ENCODE measurements around the gene HOXB4. TPM values are rescaled to one million over a fixed set of nuclear protein-coding genes. Genes with fewer than 3 reads are reported as not detected.

The HOXB4 gene
- total RNA-seq, 1 experiment from 2014 or later, result 4.3 TPM

GRCh38 chr17:48546137-48546923 lies 31.8 kb downstream of the HOXB4 start:
- no peaks in the 10 kb centered on the region for H3K9me3 ChIP-seq (ENCODE audit: low read length)
- H3K9me2 ChIP-seq (replicated peaks; ENCODE audit: insufficient read depth, low read length), result no peaks in the 10 kb centered on the region
- H3K4me1 ChIP-seq (ENCODE audit: low read length), result no peaks in the 10 kb centered on the region
- no peaks in the 10 kb centered on the region for H3K79me2 ChIP-seq (ENCODE audit: low read length)
- no peak overlapping the region for H3K9ac ChIP-seq (ENCODE audit: low read length)
- no peak overlapping the region for H2AFZ ChIP-seq (ENCODE audit: low read length)
- H3K4me3 ChIP-seq (ENCODE audit: low read length), result no peak overlapping the region
- no peak for DNase-seq
- no peaks in the 10 kb centered on the region for H3K36me3 ChIP-seq (ENCODE audit: insufficient read depth, low read length)
- no peak overlapping the region for H3K27ac ChIP-seq (ENCODE audit: low read length)
- no peaks in the 10 kb centered on the region for H3K27me3 ChIP-seq (ENCODE audit: low read length)
- no peaks in the 10 kb centered on the region for H4K20me1 ChIP-seq (ENCODE audit: insufficient read depth, low read depth, low read length)
- H3K4me2 ChIP-seq (ENCODE audit: low read depth, low read length, poor library complexity, severe bottlenecking), result no peak overlapping the region

GRCh38 chr17:48545539-48545938 lies 32.6 kb downstream of the HOXB4 start:
- no peak overlapping the region for H3K27ac ChIP-seq (ENCODE audit: low read length)
- no peak overlapping the region for H2AFZ ChIP-seq (ENCODE audit: low read length)
- H3K4me3 ChIP-seq (ENCODE audit: low read length), result no peak overlapping the region

DNA sequence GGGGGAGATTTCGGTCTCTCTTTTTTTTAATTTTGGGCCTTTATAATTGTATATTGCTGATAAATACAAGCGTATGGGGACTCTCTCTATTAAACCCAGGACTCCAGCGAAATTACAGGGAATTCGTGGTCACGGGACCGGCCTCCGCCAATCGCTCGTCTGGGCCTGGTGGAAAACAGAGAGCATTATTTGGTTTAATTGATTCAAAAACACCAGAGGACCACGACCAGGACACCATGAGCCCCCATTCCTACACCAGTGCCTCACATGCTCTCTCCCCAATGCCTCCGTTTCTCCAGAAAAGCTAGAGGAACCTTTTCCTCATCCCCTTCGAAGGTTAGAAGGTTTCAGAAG lies 33.2 kb downstream of the HOXB4 start, which contains the start of gene HOXB2:
TSS of gene HOXB2 (minus strand) at position 88 of the 354 bp plus-strand sequence. CDS start 198 bp downstream, outside the sequence.
- Histone ChIP-seq H3K4me2 (ENCODE audit: low read depth, low read length, poor library complexity, severe bottlenecking) (no peak within 1 kb of the TSS), H3K4me1 (ENCODE audit: low read length) (no peaks in the 10 kb centered on the region), H4K20me1 (ENCODE audit: insufficient read depth, low read depth, low read length) (no peaks in the 10 kb centered on the region), H2AFZ (ENCODE audit: low read length) (no peak within 1 kb of the TSS), H3K27me3 (ENCODE audit: low read length) (no peaks in the 10 kb centered on the region), H3K27ac (ENCODE audit: low read length) (no peak within 1 kb of the TSS), H3K9me3 (ENCODE audit: low read length) (no peaks in the 10 kb centered on the region), H3K36me3 (ENCODE audit: insufficient read depth, low read length) (no peaks in the 10 kb centered on the region), H3K9me2 (replicated peaks; ENCODE audit: insufficient read depth, low read length) (no peaks in the 10 kb centered on the region), H3K79me2 (ENCODE audit: low read length) (no peaks in the 10 kb centered on the region), H3K9ac (ENCODE audit: low read length) (no peak within 1 kb of the TSS), H3K4me3 (ENCODE audit: low read length) (no peak within 1 kb of the TSS)
- no peak for DNase-seq

More at GRCh38 chr17:48545539-48545938, 32.6 kb downstream of the HOXB4 start:
- Histone ChIP-seq H3K9ac (ENCODE audit: low read length) (no peak overlapping the region), H3K4me1 (ENCODE audit: low read length) (no peaks in the 10 kb centered on the region), H3K4me2 (ENCODE audit: low read depth, low read length, poor library complexity, severe bottlenecking) (no peak overlapping the region), H4K20me1 (ENCODE audit: insufficient read depth, low read depth, low read length) (no peaks in the 10 kb centered on the region), H3K27me3 (ENCODE audit: low read length) (no peaks in the 10 kb centered on the region), H3K79me2 (ENCODE audit: low read length) (no peaks in the 10 kb centered on the region), H3K9me2 (replicated peaks; ENCODE audit: insufficient read depth, low read length) (no peaks in the 10 kb centered on the region), H3K36me3 (ENCODE audit: insufficient read depth, low read length) (no peaks in the 10 kb centered on the region), H3K9me3 (ENCODE audit: low read length) (no peaks in the 10 kb centered on the region)
- DNase-seq, result no peak

DNA sequence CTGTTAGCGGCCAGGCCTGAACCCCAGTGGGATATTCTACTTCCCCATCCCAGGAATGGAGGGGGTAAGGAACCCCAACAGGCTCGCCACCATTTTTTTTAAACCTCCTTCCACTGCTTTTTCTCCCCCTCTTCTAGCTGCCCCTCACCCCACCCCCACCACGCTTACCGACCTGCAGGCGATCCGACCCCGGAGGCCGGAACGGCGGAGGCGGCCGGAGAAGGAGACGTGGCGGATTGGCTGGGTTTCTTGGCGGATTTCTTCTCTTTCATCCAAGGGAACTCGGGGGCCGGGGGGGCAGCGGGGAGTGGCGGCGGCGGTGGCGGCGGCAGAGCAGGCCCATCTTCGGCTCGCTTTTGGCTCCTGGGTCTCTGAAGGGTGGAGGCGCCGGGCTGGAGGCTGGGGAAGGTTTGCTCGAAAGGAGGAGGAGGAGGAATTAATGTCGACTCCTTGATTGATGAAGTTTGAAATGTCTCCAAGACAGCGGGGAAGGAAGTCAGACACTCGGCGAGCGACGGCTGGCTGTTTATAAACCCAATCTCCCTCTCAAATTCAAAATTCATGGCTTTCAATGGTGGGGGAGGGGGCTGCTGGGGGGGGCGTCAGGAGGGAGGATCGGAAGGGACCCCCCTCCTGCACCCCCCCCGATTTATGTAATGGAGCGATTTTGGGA lies 33.7 kb downstream of the HOXB4 start:
- Histone ChIP-seq H2AFZ (ENCODE audit: low read length) (no peak overlapping the region), H3K4me2 (ENCODE audit: low read depth, low read length, poor library complexity, severe bottlenecking) (no peak overlapping the region), H3K79me2 (ENCODE audit: low read length) (no peaks in the 10 kb centered on the region)

GRCh38 chr17:48543854-48544348 lies 34.2 kb downstream of the HOXB4 start:
- no peaks in the 10 kb centered on the region for H3K9me2 ChIP-seq (replicated peaks; ENCODE audit: insufficient read depth, low read length)
- no peak overlapping the region for H3K27ac ChIP-seq (ENCODE audit: low read length)
- no peaks in the 10 kb centered on the region for H3K4me1 ChIP-seq (ENCODE audit: low read length)
- H3K9ac ChIP-seq (ENCODE audit: low read length), result no peak overlapping the region
- no peak overlapping the region for H2AFZ ChIP-seq (ENCODE audit: low read length)
- no peaks in the 10 kb centered on the region for H4K20me1 ChIP-seq (ENCODE audit: insufficient read depth, low read depth, low read length)
- no peak for DNase-seq
- H3K36me3 ChIP-seq (ENCODE audit: insufficient read depth, low read length), result no peaks in the 10 kb centered on the region
- H3K9me3 ChIP-seq (ENCODE audit: low read length), result no peaks in the 10 kb centered on the region
- no peak overlapping the region for H3K4me2 ChIP-seq (ENCODE audit: low read depth, low read length, poor library complexity, severe bottlenecking)
- no peaks in the 10 kb centered on the region for H3K27me3 ChIP-seq (ENCODE audit: low read length)
- H3K79me2 ChIP-seq (ENCODE audit: low read length), result no peaks in the 10 kb centered on the region
- H3K4me3 ChIP-seq (ENCODE audit: low read length), result no peak overlapping the region

More for the DNA sequence above, 33.7 kb downstream of the HOXB4 start:
- no peak for DNase-seq
- Histone ChIP-seq H3K27me3 (ENCODE audit: low read length) (no peaks in the 10 kb centered on the region), H3K27ac (ENCODE audit: low read length) (no peak overlapping the region), H3K9ac (ENCODE audit: low read length) (no peak overlapping the region), H3K4me3 (ENCODE audit: low read length) (no peak overlapping the region), H3K9me2 (replicated peaks; ENCODE audit: insufficient read depth, low read length) (no peaks in the 10 kb centered on the region), H3K9me3 (ENCODE audit: low read length) (no peaks in the 10 kb centered on the region), H4K20me1 (ENCODE audit: insufficient read depth, low read depth, low read length) (no peaks in the 10 kb centered on the region), H3K4me1 (ENCODE audit: low read length) (no peaks in the 10 kb centered on the region), H3K36me3 (ENCODE audit: insufficient read depth, low read length) (no peaks in the 10 kb centered on the region)

- no peak overlapping the region for H3K4me2 ChIP-seq (ENCODE audit: low read depth, low read length, poor library complexity, severe bottlenecking)
Measured at GRCh38 chr17:48543107-48543853, 34.9 kb downstream of the HOXB4 start.

DNA sequence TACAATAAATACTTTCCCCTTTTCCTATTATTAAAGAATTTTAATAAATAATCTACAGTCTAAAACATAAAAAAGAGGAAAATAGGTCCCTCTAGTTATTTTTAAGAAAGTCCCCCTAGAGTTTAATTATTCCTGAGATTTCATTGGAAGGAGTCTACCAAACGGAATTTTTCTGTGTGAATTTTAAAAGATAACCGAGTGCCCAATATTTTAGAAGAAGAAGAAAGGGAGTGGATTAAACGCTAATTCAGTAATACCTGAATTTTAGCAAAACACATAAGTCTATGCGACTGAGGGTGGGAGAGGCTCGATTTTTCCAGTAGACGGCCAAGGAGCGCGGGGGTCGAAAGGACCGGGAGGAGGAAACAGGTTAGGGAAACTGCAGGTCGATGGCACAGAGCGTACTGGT lies 35.4 kb downstream of the HOXB4 start:
- DNase-seq, result no peak
- Histone ChIP-seq H3K27me3 (ENCODE audit: low read length) (no peaks in the 10 kb centered on the region), H3K9me3 (ENCODE audit: low read length) (no peaks in the 10 kb centered on the region), H3K4me3 (ENCODE audit: low read length) (no peak overlapping the region), H2AFZ (ENCODE audit: low read length) (no peak overlapping the region), H4K20me1 (ENCODE audit: insufficient read depth, low read depth, low read length) (no peaks in the 10 kb centered on the region), H3K79me2 (ENCODE audit: low read length) (no peaks in the 10 kb centered on the region), H3K4me1 (ENCODE audit: low read length) (no peaks in the 10 kb centered on the region), H3K4me2 (ENCODE audit: low read depth, low read length, poor library complexity, severe bottlenecking) (no peak overlapping the region), H3K9ac (ENCODE audit: low read length) (no peak overlapping the region), H3K9me2 (replicated peaks; ENCODE audit: insufficient read depth, low read length) (no peaks in the 10 kb centered on the region), H3K27ac (ENCODE audit: low read length) (no peak overlapping the region), H3K36me3 (ENCODE audit: insufficient read depth, low read length) (no peaks in the 10 kb centered on the region)

More at GRCh38 chr17:48543107-48543853, 34.9 kb downstream of the HOXB4 start:
- Histone ChIP-seq H3K9ac (ENCODE audit: low read length) (no peak overlapping the region), H2AFZ (ENCODE audit: low read length) (no peak overlapping the region), H3K9me3 (ENCODE audit: low read length) (no peaks in the 10 kb centered on the region), H3K4me3 (ENCODE audit: low read length) (no peak overlapping the region), H3K79me2 (ENCODE audit: low read length) (no peaks in the 10 kb centered on the region), H3K36me3 (ENCODE audit: insufficient read depth, low read length) (no peaks in the 10 kb centered on the region), H3K9me2 (replicated peaks; ENCODE audit: insufficient read depth, low read length) (no peaks in the 10 kb centered on the region), H3K27me3 (ENCODE audit: low read length) (no peaks in the 10 kb centered on the region), H4K20me1 (ENCODE audit: insufficient read depth, low read depth, low read length) (no peaks in the 10 kb centered on the region), H3K27ac (ENCODE audit: low read length) (no peak overlapping the region), H3K4me1 (ENCODE audit: low read length) (no peaks in the 10 kb centered on the region)
- no peak for DNase-seq

All from Karpas-422 (cell line).